Measurements from ENCODE around the gene KIR2DL4. TPM values are rescaled to one million over a fixed set of nuclear protein-coding genes. Genes with fewer than 3 reads are reported as not detected.

KIR2DL4 gene
- total RNA-seq, 1 donor from 2014 or later = not detected

DNA sequence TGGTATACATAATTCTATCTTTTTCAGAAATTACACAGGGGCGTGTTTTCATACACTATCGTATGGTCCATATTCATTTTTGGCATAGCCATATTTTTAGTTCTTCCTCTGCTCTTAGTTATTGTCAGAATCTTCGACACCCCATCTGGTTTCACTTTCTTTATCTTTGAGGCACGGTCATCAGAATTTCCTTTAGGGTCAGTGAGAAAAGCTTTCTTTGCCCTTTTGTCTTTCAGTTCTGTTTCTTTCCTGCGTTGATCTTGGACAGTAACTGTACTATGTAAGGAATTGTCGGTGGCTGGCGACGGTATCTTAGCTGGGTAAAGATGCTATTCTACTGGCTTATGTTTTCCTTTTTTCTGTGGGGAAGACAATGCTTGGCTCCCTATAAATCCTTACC, 10.6 kb upstream of the KIR2DL4 start:
- H3K27me3 Mint-ChIP-seq (ENCODE audit: unreplicated experiment) = peaks cover 6% of the 10 kb centered on the region
- no peak overlapping the region for H3K4me3 Mint-ChIP-seq (ENCODE audit: unreplicated experiment)
- no peak overlapping the region for H3K27ac Mint-ChIP-seq (ENCODE audit: unreplicated experiment)
- H3K9me3 Mint-ChIP-seq (ENCODE audit: unreplicated experiment) = peaks cover 31% of the 10 kb centered on the region
- DNase-seq (ENCODE audit: low spot score) = no peak
- H3K4me1 Mint-ChIP-seq (ENCODE audit: unreplicated experiment) = no peaks in the 10 kb centered on the region
- TF ChIP-seq CTCF (IDR thresholded peaks at IDR 0.05; ENCODE audit: unreplicated experiment) = no peak
- peaks cover 14% of the 10 kb centered on the region for H3K36me3 Mint-ChIP-seq (ENCODE audit: low read depth, unreplicated experiment)

- Mint-ChIP-seq H3K4me1 (ENCODE audit: unreplicated experiment) (no peaks in the 10 kb centered on the region), H3K4me3 (ENCODE audit: unreplicated experiment) (no peak overlapping the region), H3K27ac (ENCODE audit: unreplicated experiment) (no peak overlapping the region), H3K36me3 (ENCODE audit: low read depth, unreplicated experiment) (no peaks in the 10 kb centered on the region), H3K9me3 (ENCODE audit: unreplicated experiment) (peaks cover 19% of the 10 kb centered on the region), H3K27me3 (ENCODE audit: unreplicated experiment) (no peaks in the 10 kb centered on the region)
- no peak for DNase-seq (ENCODE audit: low spot score)
- no peak for TF ChIP-seq CTCF (IDR thresholded peaks at IDR 0.05; ENCODE audit: unreplicated experiment)
Measured at GRCh38 chr19:54795758-54796157, 7.7 kb upstream of the KIR2DL4 start.

DNA sequence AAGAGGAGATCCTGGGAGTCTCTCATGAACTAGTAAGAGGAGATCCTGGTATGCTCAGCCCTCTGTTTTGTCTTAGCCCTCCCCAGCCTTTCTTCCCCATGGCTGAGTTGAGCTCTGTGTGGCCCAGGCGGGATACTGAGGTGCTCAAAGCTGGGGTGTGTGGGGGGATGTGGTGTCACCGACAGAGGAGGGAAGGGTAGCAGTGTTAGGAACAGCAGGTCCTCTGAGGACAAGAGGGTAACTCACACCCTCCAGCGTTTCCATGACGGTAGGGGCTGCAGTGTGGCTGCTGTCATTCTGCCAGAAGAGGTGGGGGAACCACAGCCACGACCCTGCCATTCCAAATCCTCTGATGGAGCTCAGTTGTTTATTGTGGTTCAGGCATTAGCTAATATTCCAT, 691 bp downstream of the KIR2DL4 start:
- Mint-ChIP-seq H3K4me3 (ENCODE audit: unreplicated experiment) (no peak overlapping the region), H3K9me3 (ENCODE audit: unreplicated experiment) (peaks cover 50% of the 10 kb centered on the region), H3K27ac (ENCODE audit: unreplicated experiment) (no peak overlapping the region), H3K27me3 (ENCODE audit: unreplicated experiment) (peaks cover 6% of the 10 kb centered on the region), H3K4me1 (ENCODE audit: unreplicated experiment) (no peaks in the 10 kb centered on the region), H3K36me3 (ENCODE audit: low read depth, unreplicated experiment) (peaks cover 13% of the 10 kb centered on the region)
- no peak for TF ChIP-seq CTCF (IDR thresholded peaks at IDR 0.05; ENCODE audit: unreplicated experiment)
- DNase-seq (ENCODE audit: low spot score) = no peak

DNA sequence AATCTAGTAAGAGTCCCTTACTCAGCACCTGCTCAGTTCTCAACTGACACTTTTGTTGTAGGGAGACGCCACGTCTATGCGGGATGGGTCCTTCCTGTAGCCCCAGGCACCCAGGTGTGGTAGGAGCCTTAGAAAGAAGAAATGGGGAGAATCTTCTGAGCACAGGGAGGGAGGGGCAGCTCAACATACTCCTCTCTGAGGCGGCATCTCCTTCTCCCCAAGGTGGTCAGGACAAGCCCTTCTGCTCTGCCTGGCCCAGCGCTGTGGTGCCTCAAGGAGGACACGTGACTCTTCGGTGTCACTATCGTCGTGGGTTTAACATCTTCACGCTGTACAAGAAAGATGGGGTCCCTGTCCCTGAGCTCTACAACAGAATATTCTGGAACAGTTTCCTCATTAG, 1.2 kb downstream of the KIR2DL4 start:
- peaks cover 15% of the 10 kb centered on the region for H3K36me3 Mint-ChIP-seq (ENCODE audit: low read depth, unreplicated experiment)
- peaks cover 6% of the 10 kb centered on the region for H3K27me3 Mint-ChIP-seq (ENCODE audit: unreplicated experiment)
- no peak overlapping the region for H3K4me3 Mint-ChIP-seq (ENCODE audit: unreplicated experiment)
- peaks cover 50% of the 10 kb centered on the region for H3K9me3 Mint-ChIP-seq (ENCODE audit: unreplicated experiment)
- no peak for DNase-seq (ENCODE audit: low spot score)
- no peak for TF ChIP-seq CTCF (IDR thresholded peaks at IDR 0.05; ENCODE audit: unreplicated experiment)
- no peaks in the 10 kb centered on the region for H3K4me1 Mint-ChIP-seq (ENCODE audit: unreplicated experiment)
- H3K27ac Mint-ChIP-seq (ENCODE audit: unreplicated experiment) = no peak overlapping the region

DNA sequence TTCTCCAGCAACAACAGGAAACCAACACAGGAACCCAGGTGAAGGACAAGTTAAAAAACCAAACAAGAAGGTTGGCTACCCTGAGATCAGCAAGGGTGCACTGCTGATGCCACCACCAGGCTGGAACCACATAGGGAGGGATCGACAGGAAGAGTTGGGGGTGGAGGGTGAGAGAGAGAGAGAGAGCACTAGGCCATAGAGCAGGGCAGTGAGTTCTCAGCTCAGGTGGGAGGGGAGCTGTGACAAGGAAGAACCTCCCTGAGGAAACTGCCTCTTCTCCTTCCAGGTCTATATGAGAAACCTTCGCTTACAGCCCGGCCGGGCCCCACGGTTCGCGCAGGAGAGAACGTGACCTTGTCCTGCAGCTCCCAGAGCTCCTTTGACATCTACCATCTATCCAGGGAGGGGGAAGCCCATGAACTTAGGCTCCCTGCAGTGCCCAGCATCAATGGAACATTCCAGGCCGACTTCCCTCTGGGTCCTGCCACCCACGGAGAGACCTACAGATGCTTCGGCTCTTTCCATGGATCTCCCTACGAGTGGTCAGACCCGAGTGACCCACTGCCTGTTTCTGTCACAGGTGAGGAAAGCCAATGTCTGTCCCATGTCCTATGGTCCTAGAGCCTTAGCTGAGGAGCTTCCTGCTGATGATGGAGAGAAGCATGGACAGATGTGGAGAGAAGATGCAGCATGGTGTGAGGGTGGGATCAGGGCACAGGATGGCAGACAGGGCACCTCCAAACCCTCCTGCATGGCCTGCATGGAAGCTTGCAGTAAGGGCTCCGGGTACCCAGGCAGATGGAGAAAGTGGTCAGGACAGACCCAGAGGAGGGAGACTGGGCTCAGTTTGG, 2.5 kb downstream of the KIR2DL4 start:
- Mint-ChIP-seq H3K27me3 (ENCODE audit: unreplicated experiment) (peaks cover 6% of the 10 kb centered on the region), H3K27ac (ENCODE audit: unreplicated experiment) (no peak overlapping the region), H3K9me3 (ENCODE audit: unreplicated experiment) (peaks cover 59% of the 10 kb centered on the region), H3K36me3 (ENCODE audit: low read depth, unreplicated experiment) (peaks cover 20% of the 10 kb centered on the region), H3K4me1 (ENCODE audit: unreplicated experiment) (no peaks in the 10 kb centered on the region), H3K4me3 (ENCODE audit: unreplicated experiment) (no peak overlapping the region)
- no peak for DNase-seq (ENCODE audit: low spot score)
- TF ChIP-seq CTCF (IDR thresholded peaks at IDR 0.05; ENCODE audit: unreplicated experiment) = no peak

Measured in endothelial cell (in vitro differentiated cells).